Glomerular visceral epithelial cell (primary cell): ENCODE data around the gene LRRC14B.
"Not testable (repeated sequence)": the region's sequence is repeated elsewhere in the genome, so short reads cannot be mapped to it uniquely, and the experiment has no call there.

Experiments used
- DNase-seq: peaks from one replicate; pipeline ENCODE4 v3.0.0-alpha.2; 2016; ENCODE audit errors: extremely low spot score

Gene LRRC14B

GRCh38 chr5:237931-238330 is 46.6 kb downstream of the LRRC14B start:
- not testable (repeated sequence) for DNase-seq

- DNase-seq, result not testable (repeated sequence)
These were observed 49.3 kb downstream of the LRRC14B start for GRCh38 chr5:240550-240949.

- DNase-seq, result peak; percentile 52
These were observed 49.9 kb downstream of the LRRC14B start for GRCh38 chr5:241045-241669.

- not testable (repeated sequence) for DNase-seq
These were observed 52.5 kb downstream of the LRRC14B start for GRCh38 chr5:243683-244367.

DNA sequence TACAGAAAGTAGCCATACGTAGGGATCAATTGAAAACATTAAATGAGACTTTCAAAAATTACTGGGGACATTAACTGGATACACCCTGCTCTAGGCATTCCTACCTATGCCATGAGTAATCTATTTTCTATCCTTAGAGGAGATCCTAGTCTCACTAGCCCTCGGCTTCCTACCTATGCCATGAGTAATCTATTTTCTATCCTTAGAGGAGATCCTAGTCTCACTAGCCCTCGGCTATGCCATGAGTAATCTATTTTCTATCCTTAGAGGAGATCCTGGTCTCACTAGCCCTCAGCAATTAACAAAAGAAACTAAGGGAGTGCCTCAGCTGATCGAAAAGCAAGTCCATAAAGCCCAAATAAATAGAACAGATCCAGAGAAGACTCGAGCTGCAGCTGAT is 54.4 kb downstream of the LRRC14B start:
- not testable (repeated sequence) for DNase-seq
